GM18511 (cell line): ENCODE data around the gene FAH.

Experiments used
- ATAC-seq: cut with Tn5 transposase; IDR thresholded peaks from one replicate; pipeline ENCODE4 v1.9.1; 2021; ENCODE audit warnings: mild to moderate bottlenecking, moderate library complexity; ENCODE audit not compliant: unreplicated experiment

FAH gene

DNA sequence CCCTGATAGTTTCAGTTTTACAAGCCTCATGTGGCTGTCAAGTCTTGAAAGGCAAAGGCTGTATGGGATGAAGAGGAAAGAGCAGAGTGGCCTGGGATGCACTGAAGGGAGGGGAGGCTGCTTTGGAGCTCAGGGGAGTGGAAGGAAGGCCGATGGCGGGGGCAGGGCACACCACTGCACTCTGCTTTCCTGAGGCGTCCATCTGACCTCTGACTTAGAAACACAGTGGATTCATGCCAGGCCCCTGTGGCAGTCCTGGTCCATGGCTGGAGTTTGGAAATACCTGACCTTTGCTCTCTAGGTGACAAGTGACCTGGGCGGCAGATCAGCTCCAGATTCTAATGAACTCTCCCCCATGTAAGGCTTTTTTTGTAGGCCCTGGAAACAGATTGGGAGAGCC, 19.0 kb downstream of the FAH start:
- no peak for ATAC-seq

DNA sequence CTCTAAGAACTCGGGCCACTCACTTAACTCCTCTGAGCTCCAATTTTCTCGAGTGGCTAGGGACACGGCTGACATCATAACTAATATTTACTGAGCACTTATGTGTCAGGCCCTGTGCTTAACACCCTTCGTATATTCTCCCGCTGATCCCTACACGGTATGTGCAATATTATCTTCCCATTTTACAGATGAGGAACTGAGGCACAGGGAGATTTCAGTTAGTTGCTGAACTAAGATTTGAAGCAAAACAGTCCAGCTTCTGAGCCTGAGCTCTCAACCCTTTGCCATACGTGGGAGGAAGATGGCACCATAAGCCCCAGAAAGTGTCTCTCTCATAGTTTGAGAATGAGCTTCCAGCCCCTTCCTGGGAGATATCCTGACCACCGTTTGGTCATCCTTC, 19.6 kb downstream of the FAH start:
- no peak for ATAC-seq

DNA sequence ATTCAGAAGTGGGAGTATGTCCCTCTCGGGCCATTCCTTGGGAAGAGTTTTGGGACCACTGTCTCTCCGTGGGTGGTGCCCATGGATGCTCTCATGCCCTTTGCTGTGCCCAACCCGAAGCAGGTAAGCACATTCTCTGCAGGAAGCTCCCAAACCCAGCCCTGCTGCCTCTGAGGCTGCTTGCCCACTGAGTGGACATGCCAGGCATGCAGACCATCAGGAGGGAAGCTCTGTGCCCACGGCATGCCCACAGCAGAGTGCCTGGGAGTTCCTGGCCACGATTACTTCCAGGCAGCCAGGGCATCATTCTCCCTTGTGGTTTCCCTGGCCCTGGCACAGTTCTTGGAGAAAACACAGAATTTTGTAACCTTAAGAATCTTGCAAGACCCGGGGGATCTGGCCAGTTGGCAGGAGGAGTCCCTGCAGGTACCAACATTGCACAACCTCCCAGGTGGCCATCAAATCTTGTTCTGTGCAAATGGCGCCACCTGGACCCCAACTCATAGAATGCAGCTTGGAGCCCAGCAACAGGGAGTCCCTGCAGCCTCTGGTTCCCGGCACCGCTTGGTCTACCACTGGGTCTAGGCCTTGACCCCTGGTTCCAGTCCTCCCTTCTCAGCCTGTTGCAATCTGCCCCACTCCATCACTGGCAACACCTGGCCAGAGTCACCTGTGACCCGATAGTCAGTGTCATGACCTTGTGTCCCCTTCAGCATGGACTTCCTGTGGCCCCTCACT, 20.4 kb downstream of the FAH start:
- peak; percentile 72 for ATAC-seq

DNA sequence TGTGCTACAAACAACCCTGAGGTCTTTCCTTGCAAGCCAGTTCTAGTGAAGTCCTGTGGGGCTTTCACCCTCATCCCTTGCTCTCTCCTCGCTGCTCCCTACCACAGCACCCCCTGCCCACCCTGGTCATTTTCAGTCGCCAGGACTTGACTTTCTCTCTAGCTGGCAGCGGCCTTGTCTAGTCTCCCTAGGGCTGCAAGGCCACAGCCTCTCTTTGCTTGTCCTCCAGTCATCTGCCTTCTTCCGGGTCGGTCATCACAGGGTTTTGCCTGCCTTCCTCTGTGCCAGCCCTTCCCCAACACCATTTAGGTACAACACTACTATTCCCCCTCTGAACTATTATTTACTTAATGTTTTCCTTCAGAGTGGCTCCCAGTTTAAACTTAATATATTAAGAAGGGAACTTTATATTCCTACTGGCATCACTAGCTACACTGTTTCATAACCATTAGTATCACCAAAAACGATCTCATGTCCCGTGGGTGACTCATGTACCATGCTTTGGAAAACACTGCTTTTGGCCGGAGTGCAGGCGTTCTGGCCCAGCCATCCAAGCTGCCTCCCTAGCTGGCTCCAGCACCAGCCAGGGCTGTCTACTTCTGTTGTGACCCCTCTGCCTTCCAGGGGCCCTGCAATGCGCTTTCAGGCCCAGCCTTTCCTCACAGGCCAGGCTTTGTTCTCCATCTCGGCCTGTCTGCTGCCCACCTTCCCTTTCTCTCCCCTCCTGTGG, 21.4 kb downstream of the FAH start:
- ATAC-seq, result no peak

DNA sequence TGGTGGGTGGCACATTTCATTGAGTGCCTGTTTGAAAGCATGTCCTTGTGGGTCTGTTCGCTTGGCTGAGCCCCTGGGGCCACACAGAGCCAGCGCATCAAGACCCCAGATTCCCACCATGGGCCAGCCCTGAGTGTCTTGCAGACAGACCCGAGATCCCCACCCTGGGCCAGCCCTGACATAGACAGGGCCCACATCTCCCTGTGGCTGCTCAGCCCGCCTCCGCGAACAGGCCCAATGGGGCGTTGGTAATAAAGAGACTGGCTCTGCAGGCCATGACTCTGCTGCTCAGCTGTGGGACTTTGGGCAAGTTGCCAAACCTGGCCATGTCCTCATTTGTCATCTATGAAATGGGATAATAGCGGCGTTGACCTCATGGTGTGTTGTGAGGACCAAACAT, 22.6 kb downstream of the FAH start:
- ATAC-seq, result no peak

DNA sequence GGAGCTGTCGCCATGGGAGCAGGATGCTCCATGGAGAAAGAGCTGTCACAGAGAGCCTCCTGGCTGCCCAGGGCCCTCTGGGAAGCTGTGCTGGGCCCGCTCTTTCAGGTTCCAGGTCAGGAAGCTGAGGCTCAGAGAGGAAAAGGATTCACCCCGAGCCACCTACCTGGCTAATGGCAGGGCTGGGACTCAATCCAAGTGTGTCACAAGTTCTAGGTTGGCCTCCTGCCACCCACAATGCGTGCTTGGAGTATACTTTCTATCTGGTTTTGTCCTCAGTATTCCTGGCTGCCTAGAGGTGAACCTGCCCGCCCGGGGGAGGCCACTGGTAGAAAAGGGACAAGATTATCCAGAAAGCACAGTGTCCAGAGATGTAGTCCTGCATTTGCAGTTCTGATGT, 23.6 kb downstream of the FAH start:
- no peak for ATAC-seq

DNA sequence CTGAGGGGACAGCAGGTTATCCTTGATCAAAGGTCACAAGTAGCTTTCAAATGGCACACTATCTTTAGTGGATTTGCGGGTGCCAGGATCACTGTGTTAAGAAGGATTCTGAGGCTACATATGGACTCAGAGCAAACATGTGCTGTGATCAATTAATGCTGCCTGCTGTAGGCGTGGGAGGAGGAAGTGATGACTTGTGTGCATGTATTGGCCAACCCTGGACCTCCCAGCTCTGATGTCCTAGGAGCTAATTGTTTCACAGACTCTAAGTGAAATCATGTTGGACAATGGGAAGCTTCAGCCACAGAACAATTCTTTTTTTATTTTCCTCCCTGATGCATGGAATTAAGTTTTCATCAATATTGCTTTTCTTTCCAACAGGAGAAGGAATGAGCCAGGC, 24.4 kb downstream of the FAH start:
- ATAC-seq, result no peak

DNA sequence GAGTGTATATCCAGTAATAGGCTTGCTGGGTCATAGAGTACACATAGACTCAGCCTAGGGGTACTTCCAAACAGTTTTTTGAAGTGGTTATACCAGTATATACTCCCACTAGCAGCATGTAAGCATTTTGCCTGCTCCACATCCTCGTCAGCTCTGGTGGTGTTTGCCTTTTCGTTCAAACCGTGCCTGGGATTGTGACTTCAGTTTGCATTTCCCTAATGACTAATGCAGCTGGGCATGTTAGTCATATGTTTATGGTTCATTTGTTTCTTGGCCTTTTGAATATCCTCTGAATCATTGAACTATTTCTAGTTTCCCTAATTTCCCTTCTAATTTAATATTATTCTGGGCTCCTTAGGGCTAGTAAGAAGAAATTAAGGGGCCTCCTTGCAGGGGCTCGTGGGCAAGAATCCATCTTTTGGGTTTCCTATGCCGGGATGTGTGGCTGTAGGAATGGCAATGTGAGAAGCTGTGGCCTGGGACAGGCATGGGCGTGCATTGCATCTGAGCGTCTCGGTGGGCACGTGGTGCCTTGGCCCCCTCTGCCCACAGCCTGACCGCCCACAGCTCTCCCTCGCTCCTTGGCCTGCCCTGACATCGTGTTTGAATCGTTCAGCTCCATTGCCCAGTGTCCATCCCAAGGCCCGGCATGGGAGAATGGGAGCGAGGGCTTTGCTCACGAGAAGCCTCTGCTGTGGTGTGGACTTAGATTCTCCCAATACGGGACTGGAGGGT, 26.4 kb downstream of the FAH start:
- no peak for ATAC-seq

DNA sequence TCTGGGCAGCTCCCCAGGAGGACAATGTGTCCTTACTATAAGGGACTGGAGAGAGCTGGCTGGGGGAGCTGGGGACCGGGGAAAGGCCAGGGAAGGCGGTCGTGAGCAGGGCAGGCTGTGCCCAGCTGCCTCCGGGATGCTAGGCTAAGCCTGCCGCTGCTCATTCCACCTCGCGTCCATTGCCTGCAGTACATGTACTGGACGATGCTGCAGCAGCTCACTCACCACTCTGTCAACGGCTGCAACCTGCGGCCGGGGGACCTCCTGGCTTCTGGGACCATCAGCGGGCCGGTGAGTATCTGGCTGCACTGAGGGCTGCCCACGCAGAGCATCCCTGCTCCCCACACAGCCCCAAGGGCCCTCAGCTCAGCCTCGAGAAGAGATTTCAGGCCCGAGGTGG, 27.1 kb downstream of the FAH start:
- no peak for ATAC-seq

DNA sequence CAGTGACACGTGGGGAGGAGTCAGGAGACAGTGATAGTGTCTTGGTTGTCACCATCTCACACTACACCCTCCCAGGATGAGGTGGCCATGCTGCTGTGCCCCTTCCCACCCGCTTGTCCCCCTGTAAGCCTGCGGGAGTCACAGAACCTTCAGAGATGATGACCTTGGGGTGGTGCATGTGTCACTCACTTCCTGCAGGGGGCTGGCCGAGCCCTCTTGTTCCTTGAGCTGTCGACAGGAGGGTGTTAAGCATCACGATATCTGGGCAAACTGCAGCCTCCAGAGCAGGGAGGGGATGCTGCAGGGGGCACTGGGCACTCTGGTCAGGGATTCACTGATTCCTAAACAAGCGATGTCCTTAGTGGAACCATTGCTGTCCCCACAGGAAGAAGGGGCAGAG, 27.7 kb downstream of the FAH start:
- no peak for ATAC-seq

DNA sequence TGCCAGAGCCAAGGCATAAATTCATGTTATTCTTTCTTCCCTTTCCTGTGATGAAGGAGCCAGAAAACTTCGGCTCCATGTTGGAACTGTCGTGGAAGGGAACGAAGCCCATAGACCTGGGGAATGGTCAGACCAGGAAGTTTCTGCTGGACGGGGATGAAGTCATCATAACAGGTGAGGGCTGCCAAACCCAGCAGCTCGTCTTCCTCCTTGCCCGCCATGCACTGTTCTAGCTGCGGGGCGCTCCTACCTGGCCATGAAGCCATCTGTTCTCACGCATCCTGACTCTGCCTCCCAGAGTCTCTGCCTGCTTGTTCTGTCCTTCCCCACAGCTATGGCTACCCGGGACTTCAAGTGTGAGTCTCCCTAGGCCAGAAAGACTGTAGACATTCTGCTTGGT, 28.2 kb downstream of the FAH start:
- no peak for ATAC-seq

DNA sequence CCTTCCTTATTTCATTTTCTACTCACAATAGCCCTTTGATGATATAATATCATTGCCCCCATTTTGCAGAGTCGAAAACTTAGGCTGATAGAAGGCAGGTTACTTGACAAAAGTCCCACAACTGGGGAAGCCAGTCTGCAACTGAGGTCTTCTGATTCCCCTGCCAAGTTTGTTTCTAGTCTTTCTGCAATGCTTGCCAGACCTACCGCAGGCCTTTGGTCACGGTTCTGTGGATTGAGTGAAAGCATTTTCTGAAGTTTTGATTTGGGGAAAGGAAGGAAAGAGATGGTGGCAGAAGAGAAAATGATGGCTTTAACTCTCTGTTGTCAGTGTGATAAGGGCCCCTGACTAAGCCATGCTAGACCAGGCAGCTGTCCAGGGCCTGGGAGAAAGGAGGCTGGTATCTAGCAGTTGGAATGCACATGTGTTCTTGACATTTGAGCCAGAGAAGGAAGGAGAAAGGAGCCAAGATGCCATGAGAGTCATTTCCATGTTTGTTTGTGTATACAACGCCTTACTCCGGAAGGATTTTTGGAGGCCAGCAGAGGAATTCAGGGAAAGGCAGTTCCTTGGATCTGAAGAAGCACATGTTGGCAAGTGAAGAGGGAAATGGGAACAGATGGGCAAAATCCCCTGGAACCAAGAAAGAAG, 29.9 kb downstream of the FAH start:
- ATAC-seq, result no peak

DNA sequence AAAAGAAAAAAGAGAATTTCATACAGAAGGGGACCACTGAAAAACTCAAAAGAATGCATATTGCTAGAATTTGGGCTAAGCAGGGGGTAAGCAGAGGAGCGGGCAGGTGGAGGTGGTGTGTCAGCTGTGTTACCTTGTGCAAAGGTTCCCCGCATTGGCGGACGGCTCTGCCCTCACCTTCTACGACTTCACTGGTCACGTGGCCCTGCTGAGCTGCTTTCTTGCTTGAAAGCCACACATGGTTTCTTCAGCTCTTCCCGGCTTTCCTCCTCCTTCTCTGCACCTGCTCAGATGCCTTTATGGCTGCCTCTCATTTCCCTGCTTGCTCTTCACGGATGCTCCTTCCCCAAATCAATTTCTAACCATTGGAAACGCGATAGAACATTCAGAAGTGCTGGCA, 30.5 kb downstream of the FAH start:
- ATAC-seq, result no peak

DNA sequence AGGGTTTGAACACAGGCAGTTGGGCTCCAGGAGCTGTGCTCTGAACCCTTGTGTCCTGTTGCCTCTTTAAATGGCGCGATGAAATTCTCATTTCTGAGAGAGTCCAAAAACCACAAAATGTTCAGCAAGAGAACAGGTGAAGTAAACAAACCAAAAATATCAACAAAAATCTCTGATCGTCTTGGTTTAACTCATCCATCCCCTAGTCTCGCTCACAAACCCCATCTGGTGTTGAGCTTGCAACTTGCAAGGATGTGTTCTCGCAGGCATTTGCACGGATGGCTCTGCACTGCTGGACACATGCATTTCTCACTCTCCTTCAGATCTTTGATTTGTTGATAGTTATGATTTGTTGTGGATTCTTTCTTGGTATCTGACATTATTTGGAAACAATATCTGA, 31.1 kb downstream of the FAH start:
- ATAC-seq, result no peak

DNA sequence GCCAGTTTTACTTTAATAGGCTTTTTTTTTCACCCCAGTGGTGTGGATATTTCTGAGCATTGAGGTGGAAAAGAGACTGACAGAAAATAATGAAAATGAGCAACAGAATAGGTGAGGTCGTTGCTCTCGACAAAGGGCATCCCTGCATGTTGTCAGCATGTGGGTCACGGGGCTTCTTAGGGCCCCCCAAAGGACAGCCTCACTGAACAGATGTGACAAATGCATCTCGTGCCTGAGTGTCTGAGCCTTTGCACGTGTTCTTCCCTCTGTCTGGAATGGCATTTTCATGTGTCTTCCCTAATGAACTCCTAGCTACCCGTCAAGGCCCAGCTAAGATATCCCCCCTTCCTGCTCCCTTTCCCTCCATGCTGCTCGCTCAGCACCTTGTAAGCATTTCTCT, 31.8 kb downstream of the FAH start:
- ATAC-seq, result no peak

DNA sequence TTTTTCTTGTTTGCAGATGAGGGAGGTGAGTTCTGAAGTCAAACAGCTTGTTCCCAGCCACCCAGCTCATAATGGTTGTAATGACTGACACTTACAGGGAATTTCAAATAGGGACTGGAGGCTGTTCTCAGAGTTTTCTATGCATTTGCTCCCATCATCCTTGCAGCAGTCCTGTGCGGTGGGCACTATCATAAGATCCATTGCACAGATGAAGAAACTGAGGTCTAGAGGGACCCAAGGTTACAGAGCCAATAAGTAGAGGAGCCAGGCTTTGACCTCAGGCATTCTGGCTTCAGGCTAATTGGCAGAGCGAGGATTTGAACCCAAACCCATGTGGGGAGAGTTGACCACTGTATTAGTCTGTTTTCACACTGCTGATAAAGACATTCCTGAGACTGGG, 32.4 kb downstream of the FAH start:
- ATAC-seq, result no peak

DNA sequence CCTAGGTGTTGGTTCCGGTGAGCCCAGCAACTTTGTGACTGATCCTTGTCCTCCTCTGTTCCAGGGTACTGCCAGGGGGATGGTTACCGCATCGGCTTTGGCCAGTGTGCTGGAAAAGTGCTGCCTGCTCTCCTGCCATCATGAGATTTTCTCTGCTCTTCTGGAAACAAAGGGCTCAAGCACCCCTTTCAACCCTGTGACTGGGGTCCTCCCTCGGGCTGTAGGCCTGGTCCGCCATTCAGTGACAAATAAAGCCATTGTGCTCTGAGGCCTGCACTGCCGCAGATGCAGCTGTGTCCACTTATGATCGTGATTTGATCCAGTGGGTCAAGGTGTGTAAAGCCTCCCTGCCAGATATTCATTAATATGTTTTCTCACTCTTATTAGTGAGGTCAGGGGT, 33.3 kb downstream of the FAH start:
- no peak for ATAC-seq

DNA sequence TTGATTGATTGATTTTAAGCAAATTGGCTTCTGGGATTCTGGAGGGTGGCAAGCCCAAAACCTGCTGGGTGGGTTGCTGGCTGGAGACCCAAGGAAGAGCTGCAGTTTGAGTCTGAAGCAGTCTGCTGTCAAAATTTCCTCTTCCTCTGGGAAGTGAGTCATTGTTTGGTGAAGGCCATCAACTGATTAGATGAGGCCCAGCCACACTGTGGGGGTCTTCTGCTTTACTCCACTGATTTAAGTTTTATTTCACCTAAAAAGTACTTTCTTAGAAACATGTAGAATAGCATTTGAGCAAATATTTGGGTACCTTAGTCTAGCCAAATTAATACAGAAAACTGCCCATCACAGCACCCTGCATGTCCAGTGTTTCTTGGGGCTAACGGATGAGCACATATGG, 33.8 kb downstream of the FAH start:
- no peak for ATAC-seq

DNA sequence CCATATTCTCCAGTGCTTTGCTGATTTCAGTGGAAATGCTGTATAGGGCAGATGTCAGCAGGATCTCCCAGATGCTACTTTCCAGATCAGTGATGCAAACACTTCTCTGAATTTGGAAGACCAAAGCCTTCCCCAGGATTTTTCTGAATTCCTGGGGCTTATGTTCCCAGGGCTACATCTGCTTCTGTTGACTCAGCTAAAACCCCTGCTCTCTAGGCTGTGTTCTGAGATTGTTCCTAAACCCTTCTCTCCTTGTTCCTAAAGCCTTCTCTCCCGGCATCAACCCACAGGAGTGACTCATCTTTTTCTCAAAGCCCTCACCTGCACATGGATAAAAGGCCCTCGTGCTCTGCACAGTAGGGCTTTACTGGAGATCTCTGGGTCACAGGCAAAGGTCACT, 35.5 kb downstream of the FAH start:
- no peak for ATAC-seq

DNA sequence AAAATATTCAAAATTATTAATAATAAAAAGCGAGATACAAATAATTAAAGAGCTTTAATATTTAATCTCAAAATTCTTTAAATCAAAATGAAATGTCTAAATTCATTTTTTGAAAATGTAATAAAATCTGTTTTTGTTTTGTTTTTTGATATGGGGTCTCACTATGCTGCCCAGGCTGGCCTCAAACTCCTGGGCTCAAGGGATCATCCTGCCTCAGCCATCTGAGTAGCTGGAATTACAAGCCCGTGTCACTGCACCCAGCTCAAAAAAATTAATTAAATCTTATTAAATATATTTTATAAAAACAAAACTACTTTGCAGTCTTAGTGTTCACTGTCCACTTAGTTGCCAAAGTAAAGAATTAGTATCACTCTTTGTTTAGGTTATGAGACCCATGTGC, 38.4 kb downstream of the FAH start:
- ATAC-seq, result no peak

DNA sequence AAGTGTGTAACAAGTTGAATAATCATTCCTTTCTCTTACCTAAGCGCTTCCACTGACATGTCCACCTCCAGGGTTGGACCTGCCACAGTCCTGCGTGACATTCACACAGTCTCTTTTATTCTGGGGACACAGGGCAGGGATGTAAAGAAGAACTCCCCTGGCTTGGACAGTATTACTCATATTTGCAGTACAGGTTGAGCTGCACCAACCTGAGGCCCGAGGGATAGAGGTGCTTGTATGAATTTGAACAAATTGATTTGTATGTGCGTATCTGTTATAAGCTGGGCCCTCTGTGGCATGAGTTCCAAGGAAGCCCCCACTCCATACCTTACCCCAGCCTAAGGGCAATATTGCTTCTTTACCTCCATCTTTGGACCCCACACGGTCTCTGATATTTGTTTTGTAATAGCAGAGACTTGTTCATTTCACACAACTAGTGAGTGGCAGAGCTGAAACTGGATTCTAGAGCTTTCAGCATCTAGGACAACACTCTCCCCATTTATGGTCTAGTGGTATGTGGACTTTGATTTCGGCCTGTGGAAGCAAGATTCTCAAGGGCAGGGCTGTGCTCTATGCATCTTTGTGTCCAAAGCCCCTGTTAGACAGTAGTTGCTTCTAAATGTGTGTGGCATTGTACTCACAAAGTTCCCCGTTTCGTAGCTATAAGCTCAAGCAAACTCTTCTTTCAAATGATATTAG, 39.2 kb downstream of the FAH start:
- ATAC-seq, result no peak
